SK-N-SH treated with all-trans-retinoic acid at 6 μM for 48 hours (cell line): ENCODE data around the gene TTC28.
A peak's percentile ranks its signal among the peaks of the same experiment; 100 is the strongest.

ENCODE experiments used
- ATAC-seq: fragments of 200-7000 bp; cut with Tn5 transposase; 3 replicates; pipeline ENCODE4 v1.9.1; 2020; ENCODE audit warnings: mild to moderate bottlenecking, moderate library complexity
- ARNTL ChIP-seq: fragments of 450-650 bp; formaldehyde crosslinking; IDR thresholded peaks from 2 replicates; pipeline ENCODE4 v1.5.0; 2020; ENCODE audit warnings: low read depth, mild to moderate bottlenecking, moderate library complexity, borderline replicate concordance
- BACH2 ChIP-seq: fragments of 250-450 bp; sonication (Bioruptor Pico); IDR thresholded peaks from 2 replicates; pipeline ENCODE4 v1.9.0; 2021; ENCODE audit warnings: mild to moderate bottlenecking, borderline replicate concordance
- CSDC2 ChIP-seq: fragments of 250-450 bp; sonication (Bioruptor Pico); IDR thresholded peaks from 2 replicates; pipeline ENCODE4 v1.5.0; 2020; ENCODE audit warnings: mild to moderate bottlenecking, moderate library complexity
- ESRRG ChIP-seq: fragments of 250-450 bp; sonication (Bioruptor Pico); IDR thresholded peaks from 2 replicates; pipeline ENCODE4 v1.6.1; 2021; ENCODE audit warnings: mild to moderate bottlenecking
- GLIS3 ChIP-seq: fragments of 250-450 bp; sonication (Bioruptor Pico); IDR thresholded peaks from 2 replicates; pipeline ENCODE4 v1.5.0; 2020; ENCODE audit warnings: mild to moderate bottlenecking, moderate library complexity
- ISL1 ChIP-seq: fragments of 250-450 bp; sonication (Bioruptor Pico); IDR thresholded peaks from 2 replicates; pipeline ENCODE4 v2.1.2; 2022; ENCODE audit warnings: mild to moderate bottlenecking, moderate library complexity
- OSR1 ChIP-seq: fragments of 250-450 bp; sonication (Bioruptor Pico); IDR thresholded peaks from 2 replicates; pipeline ENCODE4 v1.8.0; 2022; ENCODE audit warnings: moderate library complexity, mild to moderate bottlenecking, inconsistent platforms
- RARB ChIP-seq: fragments of 250-450 bp; sonication (Bioruptor Pico); IDR thresholded peaks from 2 replicates; pipeline ENCODE4 v1.8.0; 2021; ENCODE audit warnings: mild to moderate bottlenecking, moderate library complexity
- SNAI2 ChIP-seq: fragments of 250-450 bp; sonication (Bioruptor Pico); IDR thresholded peaks from 2 replicates; pipeline ENCODE4 v1.5.0; 2020; ENCODE audit warnings: mild to moderate bottlenecking, moderate library complexity
- TCF4 ChIP-seq: fragments of 250-450 bp; sonication (Bioruptor Pico); IDR thresholded peaks from 2 replicates; pipeline ENCODE4 v1.8.0; 2021; ENCODE audit warnings: mild to moderate bottlenecking, moderate library complexity, borderline replicate concordance
- TOX ChIP-seq: fragments of 250-450 bp; sonication (Bioruptor Pico); IDR thresholded peaks from 2 replicates; pipeline ENCODE4 v1.8.0; 2021; ENCODE audit warnings: mild to moderate bottlenecking, moderate library complexity, borderline replicate concordance
- ZFP3 ChIP-seq: fragments of 250-450 bp; sonication (Bioruptor Pico); IDR thresholded peaks from 2 replicates; pipeline ENCODE4 v1.5.0; 2020; ENCODE audit warnings: mild to moderate bottlenecking, moderate library complexity
- ZFP30 ChIP-seq: fragments of 450-650 bp; formaldehyde crosslinking; IDR thresholded peaks from 2 replicates; pipeline ENCODE4 v1.5.0; 2022; ENCODE audit warnings: mild to moderate bottlenecking, moderate library complexity
- ZNF8 ChIP-seq: fragments of 450-650 bp; formaldehyde crosslinking; IDR thresholded peaks from 2 replicates; pipeline ENCODE4 v1.5.0; 2020; ENCODE audit warnings: mild to moderate bottlenecking, moderate library complexity
- TF ChIP-seq, protein P1 (sequence below): fragments of 250-450 bp; sonication (Bioruptor Pico); IDR thresholded peaks from 2 replicates; pipeline ENCODE4 v1.8.0; 2020; ENCODE audit warnings: mild to moderate bottlenecking, moderate library complexity, borderline replicate concordance
- TF ChIP-seq, protein P2 (sequence below): fragments of 250-450 bp; sonication (Bioruptor Pico); IDR thresholded peaks from 2 replicates; pipeline ENCODE4 v1.5.1; 2020; ENCODE audit warnings: low read depth, mild to moderate bottlenecking, moderate library complexity
- TF ChIP-seq, protein P3 (sequence below): fragments of 250-450 bp; sonication (Bioruptor Pico); IDR thresholded peaks from 2 replicates; pipeline ENCODE4 v1.5.1; 2021; ENCODE audit warnings: mild to moderate bottlenecking, moderate library complexity
- TF ChIP-seq, protein P4 (sequence below): fragments of 250-450 bp; sonication (Bioruptor Pico); IDR thresholded peaks from 2 replicates; pipeline ENCODE4 v1.5.0; 2020; ENCODE audit warnings: mild to moderate bottlenecking, moderate library complexity

Gene TTC28

DNA sequence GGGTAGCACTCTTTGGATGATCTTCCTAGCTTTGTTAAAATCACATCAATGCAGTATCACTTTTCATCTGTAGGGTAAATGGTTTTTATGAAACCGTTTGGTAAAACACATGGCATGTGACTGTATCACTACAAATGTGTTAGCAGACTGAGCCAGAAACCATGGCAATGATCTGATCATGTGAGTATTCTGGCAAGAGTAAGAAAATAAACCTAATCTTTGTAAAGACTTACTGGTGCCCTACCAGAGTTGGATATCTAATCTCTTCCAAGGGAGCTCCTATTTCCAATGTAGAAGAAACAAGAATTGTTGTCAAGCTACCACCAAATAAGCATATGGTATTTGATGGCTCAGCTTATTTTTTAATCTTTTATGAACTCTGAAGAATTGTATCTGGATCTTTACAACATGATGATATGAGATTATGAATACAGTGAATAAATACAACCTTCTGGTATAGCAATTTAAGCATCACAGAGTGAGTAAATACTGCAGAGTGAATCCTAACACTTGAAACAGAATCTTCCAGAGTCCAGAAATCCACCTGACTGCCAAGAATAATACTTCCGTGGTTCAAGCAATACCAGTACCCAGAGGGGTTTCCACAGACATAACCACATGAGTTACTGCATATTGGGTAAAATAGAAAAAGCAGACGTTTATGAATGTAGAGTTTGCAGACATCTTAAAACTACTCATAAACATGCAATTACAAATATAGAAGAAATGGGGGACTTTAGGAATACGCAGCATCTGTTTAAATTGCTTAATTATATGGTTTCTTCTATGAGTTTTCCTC, 238.8 kb downstream of the TTC28 start:
- ATAC-seq: no peak
- TF ChIP-seq ESRRG (CRISPR knock-in tag) (no peak), CSDC2 (no peak)

DNA sequence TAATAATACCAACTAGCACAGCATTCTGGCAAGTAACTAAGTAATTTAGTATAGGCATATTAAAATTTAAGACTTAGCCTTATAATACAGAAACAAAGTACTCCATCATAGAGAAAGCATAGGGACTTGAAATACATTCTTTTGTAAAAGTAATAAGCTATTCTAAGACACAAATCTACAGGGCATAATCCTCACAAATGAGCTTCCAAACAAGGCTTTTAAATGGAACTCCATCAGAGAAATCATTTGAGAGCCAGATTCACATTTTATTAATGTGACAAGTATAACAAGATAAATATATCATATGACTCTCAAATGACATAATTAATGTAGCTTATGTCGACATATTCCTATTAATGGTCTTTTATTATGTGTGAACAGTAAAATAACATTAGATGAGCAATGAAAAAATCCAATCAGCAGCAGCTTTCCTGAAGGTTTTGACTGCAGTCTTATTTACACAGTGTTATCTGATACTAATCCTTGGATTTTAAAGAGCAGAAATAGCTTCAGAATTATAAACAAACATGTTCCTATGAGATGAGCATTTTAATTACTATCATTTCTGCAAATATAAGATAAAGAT, 241.4 kb downstream of the TTC28 start:
- no peak for ATAC-seq
- TF ChIP-seq TOX (CRISPR knock-in tag): no peak
- TF ChIP-seq ISL1 (CRISPR knock-in tag): 0 out of 2 replicates have a peak, but pooled peaks have one; percentile 25

DNA sequence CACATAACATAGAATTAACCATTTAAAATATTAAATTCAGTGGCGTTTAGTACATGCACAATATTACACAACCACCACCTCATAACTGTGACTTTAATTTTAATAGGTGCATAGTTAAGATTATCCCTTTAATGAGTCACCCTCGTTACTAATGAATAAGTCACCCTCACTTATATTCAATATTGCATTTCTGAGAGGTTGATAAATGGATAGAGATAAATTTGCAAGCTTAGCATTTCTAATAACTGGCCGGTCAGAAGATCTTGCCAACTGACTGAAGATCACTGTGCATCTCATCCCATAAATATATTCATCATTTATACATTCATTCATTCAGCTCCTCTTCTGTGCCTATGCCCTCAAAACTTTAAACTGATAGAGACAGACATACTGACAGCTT, 243.7 kb downstream of the TTC28 start:
- no peak for TF ChIP-seq ARNTL
- TF ChIP-seq, protein P1, sequence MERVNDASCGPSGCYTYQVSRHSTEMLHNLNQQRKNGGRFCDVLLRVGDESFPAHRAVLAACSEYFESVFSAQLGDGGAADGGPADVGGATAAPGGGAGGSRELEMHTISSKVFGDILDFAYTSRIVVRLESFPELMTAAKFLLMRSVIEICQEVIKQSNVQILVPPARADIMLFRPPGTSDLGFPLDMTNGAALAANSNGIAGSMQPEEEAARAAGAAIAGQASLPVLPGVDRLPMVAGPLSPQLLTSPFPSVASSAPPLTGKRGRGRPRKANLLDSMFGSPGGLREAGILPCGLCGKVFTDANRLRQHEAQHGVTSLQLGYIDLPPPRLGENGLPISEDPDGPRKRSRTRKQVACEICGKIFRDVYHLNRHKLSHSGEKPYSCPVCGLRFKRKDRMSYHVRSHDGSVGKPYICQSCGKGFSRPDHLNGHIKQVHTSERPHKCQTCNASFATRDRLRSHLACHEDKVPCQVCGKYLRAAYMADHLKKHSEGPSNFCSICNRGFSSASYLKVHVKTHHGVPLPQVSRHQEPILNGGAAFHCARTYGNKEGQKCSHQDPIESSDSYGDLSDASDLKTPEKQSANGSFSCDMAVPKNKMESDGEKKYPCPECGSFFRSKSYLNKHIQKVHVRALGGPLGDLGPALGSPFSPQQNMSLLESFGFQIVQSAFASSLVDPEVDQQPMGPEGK (CRISPR knock-in tag): no peak
- no peak for ATAC-seq

DNA sequence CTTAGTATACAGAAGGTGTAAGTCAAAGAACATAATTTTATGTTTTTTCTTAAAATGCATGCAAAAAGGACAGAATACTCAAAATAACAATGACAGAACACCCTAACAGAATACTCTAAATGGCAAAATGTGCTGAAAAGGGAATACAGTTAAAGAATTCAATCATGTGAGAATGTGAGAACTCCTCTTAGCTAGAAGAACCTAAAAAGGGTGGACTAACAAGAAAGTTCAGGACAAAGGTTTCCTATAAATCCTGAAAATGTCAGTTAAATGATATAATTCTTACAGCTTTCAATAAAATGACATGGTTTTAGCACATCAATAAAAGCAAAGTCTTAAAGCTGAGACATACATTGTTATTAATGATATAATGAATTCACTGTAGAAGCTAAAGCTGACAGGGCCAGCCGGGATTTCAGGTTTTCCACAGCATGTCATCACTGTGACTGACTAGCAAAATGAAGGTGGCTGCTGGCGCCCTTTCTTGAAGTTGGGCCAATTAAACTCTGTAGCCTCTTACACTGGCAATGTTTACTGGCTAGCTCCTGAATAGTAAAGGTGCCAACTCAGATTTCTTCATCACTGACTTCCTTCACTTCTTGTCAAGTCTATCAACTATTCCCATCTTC, 244.4 kb downstream of the TTC28 start:
- TF ChIP-seq RARB (no peak), ARNTL (no peak), ZFP30 (no peak), ISL1 (CRISPR knock-in tag) (no peak)
- TF ChIP-seq, protein P2, sequence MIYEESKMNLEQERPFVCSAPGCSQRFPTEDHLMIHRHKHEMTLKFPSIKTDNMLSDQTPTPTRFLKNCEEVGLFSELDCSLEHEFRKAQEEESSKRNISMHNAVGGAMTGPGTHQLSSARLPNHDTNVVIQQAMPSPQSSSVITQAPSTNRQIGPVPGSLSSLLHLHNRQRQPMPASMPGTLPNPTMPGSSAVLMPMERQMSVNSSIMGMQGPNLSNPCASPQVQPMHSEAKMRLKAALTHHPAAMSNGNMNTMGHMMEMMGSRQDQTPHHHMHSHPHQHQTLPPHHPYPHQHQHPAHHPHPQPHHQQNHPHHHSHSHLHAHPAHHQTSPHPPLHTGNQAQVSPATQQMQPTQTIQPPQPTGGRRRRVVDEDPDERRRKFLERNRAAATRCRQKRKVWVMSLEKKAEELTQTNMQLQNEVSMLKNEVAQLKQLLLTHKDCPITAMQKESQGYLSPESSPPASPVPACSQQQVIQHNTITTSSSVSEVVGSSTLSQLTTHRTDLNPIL: no peak
- TF ChIP-seq, protein P1 (CRISPR knock-in tag): no peak
- no peak for ATAC-seq

DNA sequence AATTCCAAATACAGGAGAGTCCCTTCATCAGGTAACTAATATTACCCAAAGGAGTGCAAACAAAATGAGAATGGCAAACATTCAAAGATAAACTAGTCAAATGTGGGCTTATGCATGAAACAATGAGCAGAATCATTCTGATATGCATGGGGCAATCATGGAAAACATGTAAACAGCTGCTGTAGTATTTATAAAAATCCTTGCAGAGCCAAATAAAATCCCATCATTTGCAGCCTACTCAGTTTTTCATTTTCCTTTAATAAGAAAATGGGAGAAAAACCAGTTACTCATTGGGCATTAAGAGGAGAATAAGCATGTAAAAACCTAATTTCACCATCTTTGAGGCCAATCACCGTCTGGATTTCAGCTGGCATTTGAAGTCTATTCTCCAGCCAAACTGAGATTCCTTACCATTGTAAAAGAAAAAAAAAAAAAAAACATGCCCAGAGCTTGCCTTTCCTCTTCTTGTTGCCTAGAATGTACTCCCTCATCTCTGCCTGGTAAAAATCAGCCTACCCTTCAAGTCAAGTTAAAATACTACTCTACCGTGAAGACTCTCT, 249.1 kb downstream of the TTC28 start:
- TF ChIP-seq, protein P3, sequence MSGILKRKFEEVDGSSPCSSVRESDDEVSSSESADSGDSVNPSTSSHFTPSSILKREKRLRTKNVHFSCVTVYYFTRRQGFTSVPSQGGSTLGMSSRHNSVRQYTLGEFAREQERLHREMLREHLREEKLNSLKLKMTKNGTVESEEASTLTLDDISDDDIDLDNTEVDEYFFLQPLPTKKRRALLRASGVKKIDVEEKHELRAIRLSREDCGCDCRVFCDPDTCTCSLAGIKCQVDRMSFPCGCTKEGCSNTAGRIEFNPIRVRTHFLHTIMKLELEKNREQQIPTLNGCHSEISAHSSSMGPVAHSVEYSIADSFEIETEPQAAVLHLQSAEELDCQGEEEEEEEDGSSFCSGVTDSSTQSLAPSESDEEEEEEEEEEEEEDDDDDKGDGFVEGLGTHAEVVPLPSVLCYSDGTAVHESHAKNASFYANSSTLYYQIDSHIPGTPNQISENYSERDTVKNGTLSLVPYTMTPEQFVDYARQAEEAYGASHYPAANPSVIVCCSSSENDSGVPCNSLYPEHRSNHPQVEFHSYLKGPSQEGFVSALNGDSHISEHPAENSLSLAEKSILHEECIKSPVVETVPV (CRISPR knock-in tag): no peak
- TF ChIP-seq OSR1 (CRISPR knock-in tag) (no peak), ZNF8 (CRISPR knock-in tag) (no peak), SNAI2 (CRISPR knock-in tag) (no peak), RARB (no peak), ZFP3 (CRISPR knock-in tag) (no peak), TCF4 (CRISPR knock-in tag) (no peak), ZFP30 (no peak), GLIS3 (CRISPR knock-in tag) (no peak), BACH2 (no peak), TOX (CRISPR knock-in tag) (no peak)
- TF ChIP-seq, protein P1 (CRISPR knock-in tag): no peak
- TF ChIP-seq, protein P4, sequence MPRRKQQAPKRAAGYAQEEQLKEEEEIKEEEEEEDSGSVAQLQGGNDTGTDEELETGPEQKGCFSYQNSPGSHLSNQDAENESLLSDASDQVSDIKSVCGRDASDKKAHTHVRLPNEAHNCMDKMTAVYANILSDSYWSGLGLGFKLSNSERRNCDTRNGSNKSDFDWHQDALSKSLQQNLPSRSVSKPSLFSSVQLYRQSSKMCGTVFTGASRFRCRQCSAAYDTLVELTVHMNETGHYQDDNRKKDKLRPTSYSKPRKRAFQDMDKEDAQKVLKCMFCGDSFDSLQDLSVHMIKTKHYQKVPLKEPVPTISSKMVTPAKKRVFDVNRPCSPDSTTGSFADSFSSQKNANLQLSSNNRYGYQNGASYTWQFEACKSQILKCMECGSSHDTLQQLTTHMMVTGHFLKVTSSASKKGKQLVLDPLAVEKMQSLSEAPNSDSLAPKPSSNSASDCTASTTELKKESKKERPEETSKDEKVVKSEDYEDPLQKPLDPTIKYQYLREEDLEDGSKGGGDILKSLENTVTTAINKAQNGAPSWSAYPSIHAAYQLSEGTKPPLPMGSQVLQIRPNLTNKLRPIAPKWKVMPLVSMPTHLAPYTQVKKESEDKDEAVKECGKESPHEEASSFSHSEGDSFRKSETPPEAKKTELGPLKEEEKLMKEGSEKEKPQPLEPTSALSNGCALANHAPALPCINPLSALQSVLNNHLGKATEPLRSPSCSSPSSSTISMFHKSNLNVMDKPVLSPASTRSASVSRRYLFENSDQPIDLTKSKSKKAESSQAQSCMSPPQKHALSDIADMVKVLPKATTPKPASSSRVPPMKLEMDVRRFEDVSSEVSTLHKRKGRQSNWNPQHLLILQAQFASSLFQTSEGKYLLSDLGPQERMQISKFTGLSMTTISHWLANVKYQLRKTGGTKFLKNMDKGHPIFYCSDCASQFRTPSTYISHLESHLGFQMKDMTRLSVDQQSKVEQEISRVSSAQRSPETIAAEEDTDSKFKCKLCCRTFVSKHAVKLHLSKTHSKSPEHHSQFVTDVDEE: no peak
- ATAC-seq: peak; percentile 27; the same call in 2 of the 3 replicates
